IPS DF 6.9 (cell line): ENCODE data around the gene WHRN.

Source experiments
- DNase-seq: peaks from one replicate; pipeline ENCODE4 v3.0.0-alpha.2; 2013; ENCODE audit warnings: low read depth, low spot score
- H3K27ac ChIP-seq: one replicate; pipeline ENCODE4 v1.5.1; 2013; ENCODE audit warnings: low read length, control low read depth
- H3K27me3 ChIP-seq: 2 replicates; pipeline ENCODE4 v1.6.1; 2013; ENCODE audit warnings: mild to moderate bottlenecking, low read length; ENCODE audit not compliant: control insufficient read depth, insufficient read depth
- H3K36me3 ChIP-seq: 2 replicates; pipeline ENCODE4 v1.6.1; 2013; ENCODE audit warnings: low read length; ENCODE audit not compliant: control insufficient read depth, insufficient read depth
- H3K4me1 ChIP-seq: 2 replicates; pipeline ENCODE4 v1.6.1; 2013; ENCODE audit warnings: low read length; ENCODE audit not compliant: control insufficient read depth, insufficient read depth
- H3K4me3 ChIP-seq: 2 replicates; pipeline ENCODE4 v1.5.1; 2013; ENCODE audit warnings: mild to moderate bottlenecking, low read length
- H3K9me3 ChIP-seq: 2 replicates; pipeline ENCODE4 v1.6.1; 2013; ENCODE audit warnings: low read length, inconsistent platforms; ENCODE audit not compliant: control insufficient read depth, insufficient read depth
- WGBS: extraction: QIAGEN DNeasy Blood & Tissue Kit; methylation state at CpG from one replicate; pipeline ENCODE4 v1.1.7; 2013; ENCODE audit warnings: mixed read lengths, missing lambda C conversion rate; ENCODE audit not compliant: insufficient read length, insufficient coverage; 5-methylcytosine and 5-hydroxymethylcytosine counted together

WHRN gene

GRCh38 chr9:114515528-114515927 is 10.3 kb upstream of the WHRN start:
- Histone ChIP-seq H3K36me3 (no peaks in the 10 kb centered on the region), H3K4me3 (no peak overlapping the region), H3K9me3 (no peaks in the 10 kb centered on the region), H3K27me3 (peaks cover 2% of the 10 kb centered on the region; the same call in 1 of the 2 replicates), H3K4me1 (no peaks in the 10 kb centered on the region), H3K27ac (no peak overlapping the region)
- DNase-seq: no peak
- WGBS: no CpG with 5 or more reads among the region's 3 CpGs

- Histone ChIP-seq H3K36me3 (no peaks in the 10 kb centered on the region), H3K4me3 (no peak overlapping the region), H3K4me1 (no peaks in the 10 kb centered on the region), H3K9me3 (no peaks in the 10 kb centered on the region), H3K27ac (no peak overlapping the region), H3K27me3 (peaks cover 2% of the 10 kb centered on the region; the same call in 1 of the 2 replicates)
- no peak for DNase-seq
- no CpG with 5 or more reads among the region's 1 CpG for WGBS
These were observed 8.6 kb upstream of the WHRN start for GRCh38 chr9:114513959-114514267.

- H3K4me1 ChIP-seq: no peaks in the 10 kb centered on the region
- no peak overlapping the region for H3K27ac ChIP-seq
- no peaks in the 10 kb centered on the region for H3K9me3 ChIP-seq
- DNase-seq: no peak
- H3K36me3 ChIP-seq: no peaks in the 10 kb centered on the region
- H3K27me3 ChIP-seq: peaks cover 2% of the 10 kb centered on the region; the same call in 1 of the 2 replicates
- H3K4me3 ChIP-seq: no peak overlapping the region
- no CpG with 5 or more reads among the region's 10 CpGs for WGBS
These were observed 8.0 kb upstream of the WHRN start for GRCh38 chr9:114513055-114513958.

- no peaks in the 10 kb centered on the region; the same call in 1 of the 2 replicates for H3K4me1 ChIP-seq
- no peaks in the 10 kb centered on the region for H3K9me3 ChIP-seq
- WGBS: no CpG with 5 or more reads among the region's 12 CpGs
- H3K36me3 ChIP-seq: no peaks in the 10 kb centered on the region
- no peak overlapping the region for H3K27ac ChIP-seq
- no peak for DNase-seq
- no peak overlapping the region for H3K4me3 ChIP-seq
- peaks cover 2% of the 10 kb centered on the region; the same call in 1 of the 2 replicates for H3K27me3 ChIP-seq
These were observed 7.0 kb upstream of the WHRN start for GRCh38 chr9:114511978-114512874.

GRCh38 chr9:114507726-114508125 is 2.5 kb upstream of the WHRN start:
- Histone ChIP-seq H3K4me1 (peaks cover 1% of the 10 kb centered on the region; the same call in 1 of the 2 replicates), H3K36me3 (no peaks in the 10 kb centered on the region), H3K27ac (no peak overlapping the region), H3K9me3 (no peaks in the 10 kb centered on the region), H3K27me3 (no peaks in the 10 kb centered on the region; the same call in 1 of the 2 replicates), H3K4me3 (no peak overlapping the region)
- DNase-seq: no peak
- no CpG with 5 or more reads among the region's 3 CpGs for WGBS

GRCh38 chr9:114506082-114506390 is 763 bp upstream of the WHRN start:
- H3K27ac ChIP-seq: no peak overlapping the region
- H3K27me3 ChIP-seq: no peaks in the 10 kb centered on the region; the same call in 1 of the 2 replicates
- H3K4me3 ChIP-seq: peak overlapping the region; percentile 63; the same call in 1 of the 2 replicates

GRCh38 chr9:114504341-114505186 is 709 bp downstream of the WHRN start:
- Histone ChIP-seq H3K36me3 (no peaks in the 10 kb centered on the region), H3K27me3 (no peaks in the 10 kb centered on the region; the same call in 1 of the 2 replicates), H3K27ac (no peak overlapping the region), H3K9me3 (no peaks in the 10 kb centered on the region), H3K4me3 (peak overlapping the region; percentile 63), H3K4me1 (peaks cover 1% of the 10 kb centered on the region; the same call in 1 of the 2 replicates)
- WGBS: no CpG with 5 or more reads among the region's 101 CpGs
- no peak for DNase-seq

More at GRCh38 chr9:114506082-114506390, 763 bp upstream of the WHRN start:
- Histone ChIP-seq H3K4me1 (peaks cover 1% of the 10 kb centered on the region; the same call in 1 of the 2 replicates), H3K36me3 (no peaks in the 10 kb centered on the region), H3K9me3 (no peaks in the 10 kb centered on the region)
- DNase-seq: no peak
- WGBS: no CpG with 5 or more reads among the region's 7 CpGs

- no peaks in the 10 kb centered on the region; the same call in 1 of the 2 replicates for H3K27me3 ChIP-seq
- H3K9me3 ChIP-seq: no peaks in the 10 kb centered on the region
- no CpG with 5 or more reads among the region's 18 CpGs for WGBS
- H3K27ac ChIP-seq: no peak overlapping the region
- no peaks in the 10 kb centered on the region for H3K36me3 ChIP-seq
- peak overlapping the region; percentile 63; the same call in 1 of the 2 replicates for H3K4me3 ChIP-seq
- H3K4me1 ChIP-seq: peaks cover 1% of the 10 kb centered on the region; the same call in 1 of the 2 replicates
- DNase-seq: no peak
These were observed 1.5 kb downstream of the WHRN start for GRCh38 chr9:114503522-114504340.

- H3K36me3 ChIP-seq: no peaks in the 10 kb centered on the region
- no peak overlapping the region for H3K27ac ChIP-seq
- H3K9me3 ChIP-seq: no peaks in the 10 kb centered on the region
- no CpG with 5 or more reads among the region's 7 CpGs for WGBS
- peaks cover 1% of the 10 kb centered on the region; the same call in 1 of the 2 replicates for H3K4me1 ChIP-seq
- H3K27me3 ChIP-seq: no peaks in the 10 kb centered on the region; the same call in 1 of the 2 replicates
- DNase-seq: no peak
- H3K4me3 ChIP-seq: no peak overlapping the region
These were observed 2.3 kb downstream of the WHRN start for GRCh38 chr9:114503009-114503408.
